Stimulated activated CD4-positive, alpha-beta T cell treated with anti-CD3 and anti-CD28 coated beads, TNF-alpha, amount 100 ng/mL, for 1 hour (primary cell): Measurements from ENCODE around the gene PPP1R27.
"Not testable (repeated sequence)": the region's sequence is repeated elsewhere in the genome, so short reads cannot be mapped to it uniquely, and the experiment has no call there.

ENCODE experiments used
- DNase-seq, 3 donors: peaks; one replicate each; pipeline ENCODE4 v3.0.0-alpha.2; 2020; ENCODE audit warnings: low read depth in 3 of 3, low spot score in 1 of 3

The PPP1R27 gene

GRCh38 chr17:81842725-81843504 is 8.1 kb upstream of the PPP1R27 start:
- no peak for DNase-seq

- no peak for DNase-seq
These were observed 7.5 kb upstream of the PPP1R27 start for GRCh38 chr17:81842378-81842724.

- DNase-seq, result no peak
These were observed 7.0 kb upstream of the PPP1R27 start for GRCh38 chr17:81841866-81842265.

- no peak for DNase-seq
These were observed 6.3 kb upstream of the PPP1R27 start for GRCh38 chr17:81840826-81841778.

GRCh38 chr17:81840059-81840458 is 5.2 kb upstream of the PPP1R27 start:
- DNase-seq, result not testable (repeated sequence)

GRCh38 chr17:81839301-81839700 is 4.5 kb upstream of the PPP1R27 start:
- no peak for DNase-seq

- no peak for DNase-seq
These were observed 4.0 kb upstream of the PPP1R27 start for GRCh38 chr17:81838753-81839255.

- no peak for DNase-seq
These were observed 2.8 kb upstream of the PPP1R27 start for GRCh38 chr17:81837641-81838040.

- no peak for DNase-seq
These were observed 674 bp downstream of the PPP1R27 start for GRCh38 chr17:81833921-81834830.

- peak; percentile 79 to 93 (median 85) for DNase-seq
These were observed 1.5 kb downstream of the PPP1R27 start, which contains the start of gene MCRIP1 for GRCh38 chr17:81833160-81833920. MCRIP1 (minus strand) TSS chr17:81833291; CDS start chr17:81824506, 8,785 bp downstream.

GRCh38 chr17:81832608-81833159 is 2.2 kb downstream of the PPP1R27 start:
- DNase-seq, result peak in 1 of 3 donors; percentile 29

GRCh38 chr17:81831957-81832607 is 2.8 kb downstream of the PPP1R27 start:
- peak in 1 of 3 donors; percentile 7 for DNase-seq

GRCh38 chr17:81831563-81831956 is 3.3 kb downstream of the PPP1R27 start:
- DNase-seq, result no peak

GRCh38 chr17:81829858-81830257 is 5.0 kb downstream of the PPP1R27 start:
- no peak for DNase-seq

- DNase-seq, result no peak
These were observed 6.2 kb downstream of the PPP1R27 start for GRCh38 chr17:81828656-81829055.

- DNase-seq, result no peak
These were observed 8.9 kb downstream of the PPP1R27 start for GRCh38 chr17:81825841-81826466.

- no peak for DNase-seq
These were observed 10.3 kb downstream of the PPP1R27 start for GRCh38 chr17:81824595-81824994.

- DNase-seq, result no peak
These were observed 10.9 kb downstream of the PPP1R27 start for GRCh38 chr17:81823820-81824550.
